GM19193 (cell line): Measurements from ENCODE around the gene PLEKHN1.

Experiments
- POLR2A ChIP-seq: IDR thresholded peaks from 4 replicates; pipeline ENCODE4 v1.6.1; 2011; ENCODE audit not compliant: insufficient read depth, insufficient read length; ENCODE audit errors: extremely low read depth

Gene PLEKHN1

GRCh38 chr1:1019122-1019999 lies 53.1 kb downstream of the PLEKHN1 start:
- no peak for TF ChIP-seq POLR2A

GRCh38 chr1:1020000-1020404 lies 53.7 kb downstream of the PLEKHN1 start, which contains the start of gene AGRN:
Gene AGRN (plus strand): TSS chr1:1020120. CDS start chr1:1020173, 53 bp downstream.
- TF ChIP-seq POLR2A, result peak; percentile 34

DNA sequence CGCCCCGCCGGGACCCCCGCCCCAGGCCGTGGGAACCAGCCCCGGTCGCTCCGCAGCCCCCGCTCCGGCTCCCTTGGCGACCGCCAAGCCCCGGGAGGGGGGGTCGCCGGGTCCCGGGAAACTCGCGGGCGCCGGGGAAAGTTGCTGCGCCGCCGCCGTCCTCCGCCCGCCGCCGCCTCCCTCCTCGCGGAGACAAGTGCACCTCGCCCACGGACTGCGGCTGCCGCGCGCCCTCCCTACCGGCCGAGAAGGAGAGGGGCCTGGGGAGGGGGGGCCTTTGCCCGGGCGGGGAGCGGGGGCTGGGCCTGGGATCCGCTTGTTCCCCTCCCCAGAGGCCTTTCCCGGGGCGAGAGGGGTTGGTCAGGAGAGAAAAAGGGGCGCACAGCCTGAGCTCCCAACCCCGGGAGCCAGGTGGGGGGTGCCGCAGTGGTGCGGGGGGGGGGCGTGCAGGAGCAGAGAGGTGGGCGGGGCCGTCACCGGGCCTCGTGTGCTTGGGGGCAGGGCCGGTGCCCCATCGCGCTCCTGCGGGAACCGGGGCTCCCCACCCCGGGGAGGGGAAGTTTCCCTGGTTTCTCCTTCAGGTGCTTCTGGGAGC lies 54.2 kb downstream of the PLEKHN1 start:
- no peak for TF ChIP-seq POLR2A

GRCh38 chr1:1021010-1021919 lies 55.0 kb downstream of the PLEKHN1 start:
- TF ChIP-seq POLR2A, result no peak

- no peak for TF ChIP-seq POLR2A
Measured at GRCh38 chr1:1021920-1022259, 55.6 kb downstream of the PLEKHN1 start.

DNA sequence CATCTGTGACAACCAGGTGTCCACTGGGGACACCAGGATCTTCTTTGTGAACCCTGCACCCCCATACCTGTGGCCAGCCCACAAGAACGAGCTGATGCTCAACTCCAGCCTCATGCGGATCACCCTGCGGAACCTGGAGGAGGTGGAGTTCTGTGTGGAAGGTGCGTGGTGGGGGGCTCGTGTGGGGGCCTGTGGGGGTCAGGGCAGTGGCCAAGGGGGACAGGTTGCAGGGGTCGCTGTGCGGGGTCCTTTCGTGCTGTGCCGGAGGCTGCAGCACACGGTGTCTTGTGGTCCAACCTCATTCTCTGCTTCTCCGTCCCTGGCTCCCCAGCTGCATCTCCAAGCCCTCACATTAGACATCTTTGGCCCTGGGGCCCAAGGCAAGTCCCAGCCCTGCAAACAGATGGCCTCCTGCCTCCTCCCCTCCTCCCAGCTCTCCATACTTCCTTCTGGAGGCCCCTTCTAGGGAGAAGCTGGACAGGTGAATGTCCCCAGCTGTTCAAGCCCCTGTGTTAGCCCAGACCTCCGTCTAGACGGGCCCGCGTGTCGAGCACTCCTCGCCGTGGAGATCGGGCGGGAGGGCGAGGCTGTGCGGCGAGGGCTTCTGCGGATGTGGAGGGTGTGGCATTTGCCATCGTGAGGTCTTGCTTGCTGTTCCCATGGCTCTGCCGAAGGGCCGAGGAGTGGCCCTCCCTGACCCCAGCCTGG lies 56.2 kb downstream of the PLEKHN1 start:
- TF ChIP-seq POLR2A, result no peak

GRCh38 chr1:1023700-1024099 lies 57.4 kb downstream of the PLEKHN1 start:
- TF ChIP-seq POLR2A, result no peak

DNA sequence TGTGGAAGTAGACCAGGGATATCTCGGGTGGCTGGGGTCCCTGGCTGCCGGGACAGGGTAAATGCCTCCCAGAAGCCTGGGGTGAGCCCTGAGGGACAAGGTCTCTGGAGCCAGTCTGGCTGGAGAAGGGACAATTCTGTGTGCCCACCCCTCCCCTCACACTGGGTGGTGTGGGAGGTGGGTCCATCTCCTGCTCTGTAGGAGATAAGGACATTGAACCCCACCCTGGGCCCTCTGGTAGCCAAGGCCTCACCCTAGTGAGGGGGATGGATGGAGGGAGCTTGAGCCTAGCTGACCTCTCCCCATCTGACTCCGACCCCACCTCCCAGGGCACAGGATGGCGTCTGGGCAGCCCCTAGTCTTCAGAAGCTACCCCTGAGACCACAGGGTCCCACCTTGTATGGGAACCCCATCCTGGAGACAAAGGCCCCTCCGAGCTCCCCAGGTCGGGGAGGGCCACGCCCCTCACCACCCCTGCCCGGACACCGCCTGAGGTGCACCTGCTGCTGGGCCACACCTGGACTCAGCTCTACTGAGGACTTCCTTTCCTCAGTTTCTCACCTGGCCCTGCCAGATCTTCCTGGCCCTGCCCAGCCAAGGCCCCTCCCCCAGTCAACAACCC lies 58.0 kb downstream of the PLEKHN1 start:
- no peak for TF ChIP-seq POLR2A

DNA sequence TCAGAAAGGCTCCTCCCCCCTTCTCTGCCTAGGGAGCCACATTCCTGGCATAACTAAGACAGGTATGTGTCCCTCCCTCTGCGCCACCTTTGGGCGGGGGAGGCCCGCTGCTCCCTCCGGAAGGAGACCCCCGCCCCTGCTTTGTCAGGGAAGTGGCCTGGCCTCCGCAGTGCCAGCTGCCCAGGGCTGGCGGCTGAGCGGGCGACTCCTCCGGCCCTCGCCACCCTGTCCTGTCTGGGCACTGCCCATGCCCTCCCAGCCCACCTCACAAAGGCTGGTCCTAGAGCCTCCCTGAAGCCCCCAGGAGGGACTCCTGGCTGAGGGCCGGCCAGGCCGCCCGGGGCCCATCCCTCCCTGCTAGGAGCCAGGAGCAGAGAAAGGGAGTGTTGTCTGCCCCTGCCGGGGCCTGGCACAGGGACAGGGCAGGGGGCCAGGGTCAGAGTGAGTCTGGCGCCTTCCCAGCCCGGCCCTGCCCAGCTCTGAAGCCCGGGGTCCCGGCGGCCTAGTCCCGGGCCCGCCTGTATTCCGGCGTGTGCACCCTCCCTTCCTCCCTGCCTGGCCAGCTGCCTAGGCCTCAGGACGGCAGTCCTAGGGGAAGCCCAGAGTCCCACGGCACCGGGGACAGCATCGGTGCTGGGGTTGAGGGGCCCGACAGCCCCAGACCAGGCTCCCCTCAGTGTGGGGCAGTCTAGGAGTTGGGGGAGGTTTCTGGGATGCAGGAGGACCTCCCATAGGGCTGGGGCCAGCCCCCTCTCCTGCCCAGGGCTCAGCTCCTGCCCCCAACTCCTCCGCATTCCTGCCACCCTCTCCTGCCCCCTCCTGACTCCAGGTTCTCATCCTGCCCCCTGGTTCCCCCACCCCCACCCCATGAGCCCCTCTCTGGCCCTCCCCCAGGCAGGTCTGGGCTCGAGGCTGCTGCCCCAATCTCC lies 58.8 kb downstream of the PLEKHN1 start:
- TF ChIP-seq POLR2A, result no peak
